Left cardiac atrium (tissue), 4 donors: ENCODE data around the gene CTNND2. TPM values are rescaled to one million over a fixed set of nuclear protein-coding genes. Genes with fewer than 3 reads are reported as not detected.
"Not testable (repeated sequence)": the region's sequence is repeated elsewhere in the genome, so short reads cannot be mapped to it uniquely, and the experiment has no call there.

Source experiments
- ATAC-seq, 2 donors: fragments of 200-7000 bp; cut with Tn5 transposase; one replicate each; pipeline ENCODE4 v1.9.1; 2020; ENCODE audit warnings: mild to moderate bottlenecking in 2 of 2, moderate library complexity in 2 of 2
- DNase-seq: peaks from one replicate; pipeline ENCODE4 v3.0.0-alpha.2; 2020
- intact Hi-C, 2 donors: fragments of 100-400 bp; cut with DNase I; formaldehyde crosslinking; loops; one replicate each; pipeline versions ENCODE4 v1.14.1 to v1.15.1; 2022 to 2023
- total RNA-seq, 2 donors: library from RNA; stranded (reverse); fragmentation: NEBNext Ultra II Directional; extraction: Animal tissue kit (Norgen Biotek cat#: 25700); gene quantifications; one replicate each; pipeline ENCODE4 v1.2.1, GENCODE V29; 2021
- donor health status: DM: no; HTN: yes; CAD: no.
- donor health status: DM: no; HTN: yes; CAD: no; lungs with severe emphysema.
- donor health status: DM: yes; HTN: yes; CAD: no.
- donor health status: Dilated cardiomyopathy.

The CTNND2 gene
- total RNA-seq, 2 donors from 2014 or later: 4.8 to 11.6 TPM

DNA sequence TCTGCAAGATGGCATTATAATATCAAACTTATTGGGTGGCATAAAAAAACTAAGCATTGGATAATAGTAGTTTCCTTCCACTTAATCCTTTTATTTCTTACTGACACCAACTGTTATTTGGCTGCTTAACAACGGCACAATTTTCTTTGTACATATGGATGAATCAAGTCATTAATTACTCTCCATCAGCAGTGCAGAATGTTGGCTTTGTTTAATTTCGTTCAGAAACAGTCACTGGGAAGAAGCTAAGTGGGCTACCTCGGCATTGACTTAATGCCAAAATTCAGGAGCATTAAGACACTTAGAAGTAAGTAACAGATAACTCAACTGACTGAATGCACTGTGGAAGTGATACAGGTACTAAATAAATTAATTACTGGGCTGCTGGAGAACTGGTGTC, 460.4 kb downstream of the CTNND2 start:
- DNase-seq (no peak), ATAC-seq (no peak)
- intact Hi-C loops: no loop called here

DNA sequence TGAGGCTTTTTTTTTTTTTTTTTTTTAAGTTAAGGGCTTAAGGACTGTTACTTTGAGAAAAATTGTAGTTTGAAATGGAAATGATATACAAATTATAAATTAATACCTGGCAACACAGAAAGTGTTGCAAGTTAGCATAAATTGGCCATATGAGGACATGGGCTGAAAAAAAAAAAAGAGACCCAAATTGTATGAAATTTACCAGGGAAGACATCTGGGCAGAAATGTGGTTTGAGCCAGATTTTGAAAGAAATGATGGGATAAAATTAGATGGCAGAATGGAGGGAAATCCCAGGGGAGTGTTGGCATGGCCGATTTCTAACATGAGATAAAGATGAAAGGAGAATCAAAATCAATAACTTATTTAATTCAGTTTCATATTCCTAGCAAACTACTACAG, 472.1 kb downstream of the CTNND2 start:
- intact Hi-C loops: no loop called here
- ATAC-seq (no peak), DNase-seq (no peak)

DNA sequence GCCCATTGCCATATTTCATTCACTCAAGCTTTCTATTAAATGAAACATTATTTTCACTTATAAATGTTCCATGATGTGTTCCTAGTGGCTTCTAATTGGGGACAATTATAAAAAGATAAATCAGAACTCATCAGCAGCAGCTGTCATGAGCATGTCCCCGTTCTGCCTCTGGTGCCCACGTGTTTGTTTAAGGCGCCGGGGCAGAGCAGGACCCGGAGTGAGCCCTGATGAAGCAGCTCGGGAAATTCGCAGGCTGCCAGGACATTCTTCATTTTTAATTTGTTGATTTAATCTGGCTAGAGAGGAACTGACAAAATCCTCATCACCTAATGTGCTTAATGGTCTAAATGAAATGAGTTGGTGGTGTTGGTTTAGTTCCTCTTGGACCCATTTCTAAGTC, 475.0 kb downstream of the CTNND2 start:
- DNase-seq: no peak
- ATAC-seq: no peak
- intact Hi-C loops: no loop called here

DNA sequence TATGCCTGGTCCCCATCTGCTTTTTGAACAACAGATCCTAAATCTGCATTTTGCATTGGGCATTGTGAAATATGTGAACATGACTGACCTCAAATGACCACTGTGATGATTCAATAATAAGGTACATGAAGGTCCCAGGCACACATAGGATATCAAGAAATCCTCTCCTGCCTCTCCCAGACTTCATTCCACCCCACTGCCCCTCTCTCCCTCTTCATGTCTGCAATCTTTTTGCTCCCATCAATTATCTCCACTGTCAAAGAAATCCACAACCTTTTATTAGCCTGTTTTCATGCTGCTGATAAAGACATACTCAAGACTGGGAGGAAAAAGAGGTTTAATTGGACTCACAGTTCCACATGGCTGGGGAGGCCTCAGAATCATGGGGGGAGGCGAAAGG, 476.7 kb downstream of the CTNND2 start:
- intact Hi-C loops: no loop called here
- DNase-seq (no peak), ATAC-seq (no peak)

DNA sequence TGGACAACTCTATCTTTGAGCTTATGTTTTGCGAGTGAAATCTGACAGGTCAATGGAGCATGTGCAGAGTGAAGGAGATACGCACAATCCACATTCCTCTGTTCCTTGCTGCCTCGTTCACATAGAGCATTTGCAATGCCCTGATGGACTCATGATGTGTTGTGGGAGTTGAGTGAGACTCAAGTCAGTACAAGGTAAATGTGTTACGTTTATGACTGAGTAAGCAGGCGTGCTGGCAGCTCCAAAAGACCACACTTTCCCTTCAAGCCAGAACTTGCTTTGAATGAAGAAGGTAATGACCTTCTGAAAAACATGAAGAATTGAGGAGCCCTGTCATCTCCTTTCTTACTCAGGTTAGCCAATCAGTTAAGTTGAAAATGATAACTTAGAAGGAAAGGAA, 477.8 kb downstream of the CTNND2 start:
- no peak for DNase-seq
- ATAC-seq: no peak
- intact Hi-C loops: no loop called here

DNA sequence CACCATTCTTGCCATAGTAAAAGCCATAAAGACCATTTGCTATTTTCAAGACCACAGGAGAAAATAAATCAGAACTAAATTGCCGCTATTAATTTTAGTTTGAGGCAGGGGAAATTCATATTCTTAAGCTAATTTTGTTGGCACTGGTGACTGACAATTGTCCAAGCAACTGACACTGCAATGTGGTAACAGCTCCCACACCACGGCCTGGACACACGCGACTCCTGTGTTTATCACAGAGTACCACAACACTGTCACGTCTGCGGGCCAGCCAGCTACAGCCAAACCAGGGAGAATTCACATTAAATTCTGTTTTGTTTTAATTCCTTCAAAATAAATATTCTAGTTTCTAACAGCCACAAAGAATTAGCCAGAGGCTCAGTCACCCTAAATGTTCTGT, 481.9 kb downstream of the CTNND2 start:
- DNase-seq (no peak), ATAC-seq (peak in 1 of 2 donors; percentile 44)
- intact Hi-C loops: no loop called here

DNA sequence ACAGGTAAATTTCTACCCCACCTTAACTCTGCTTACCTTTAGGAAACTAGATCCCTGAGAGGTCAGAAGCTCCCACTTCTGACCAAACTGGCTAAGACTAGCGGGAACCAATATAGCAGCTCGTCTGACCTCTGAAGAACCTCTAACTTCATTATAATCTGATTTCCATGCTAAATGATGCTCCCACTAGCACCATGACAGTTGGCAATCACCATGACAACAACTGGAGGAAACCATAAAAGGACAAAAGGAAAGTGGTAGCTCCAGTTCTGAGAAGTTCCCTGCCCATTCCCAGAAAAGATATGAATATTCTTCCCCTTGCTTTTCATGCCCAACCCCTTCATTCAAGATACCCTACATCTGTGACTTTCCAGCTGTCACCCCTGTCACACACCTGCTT, 483.3 kb downstream of the CTNND2 start:
- intact Hi-C loops: no loop called here
- ATAC-seq (no peak), DNase-seq (no peak)

DNA sequence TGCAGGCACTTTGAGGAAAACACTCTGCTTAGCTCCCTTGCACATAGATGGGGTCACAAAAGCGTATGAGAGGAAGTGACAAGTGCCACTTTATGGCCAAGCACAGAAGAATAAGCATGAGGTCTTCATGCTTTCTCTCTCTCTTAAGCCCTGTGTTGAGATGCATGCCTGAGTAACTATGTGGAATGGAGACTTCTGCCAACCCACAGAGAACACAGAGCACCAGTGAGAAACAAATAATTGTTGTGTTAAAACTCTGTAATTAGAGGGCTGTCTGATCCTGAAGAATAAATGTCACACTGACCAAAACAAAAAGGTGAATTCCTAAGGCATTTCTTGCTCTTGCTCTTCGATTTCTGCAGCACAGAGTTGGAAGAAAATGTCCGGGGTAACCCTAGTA, 488.5 kb downstream of the CTNND2 start:
- no peak for ATAC-seq
- DNase-seq: no peak
- intact Hi-C loops: no loop called here

DNA sequence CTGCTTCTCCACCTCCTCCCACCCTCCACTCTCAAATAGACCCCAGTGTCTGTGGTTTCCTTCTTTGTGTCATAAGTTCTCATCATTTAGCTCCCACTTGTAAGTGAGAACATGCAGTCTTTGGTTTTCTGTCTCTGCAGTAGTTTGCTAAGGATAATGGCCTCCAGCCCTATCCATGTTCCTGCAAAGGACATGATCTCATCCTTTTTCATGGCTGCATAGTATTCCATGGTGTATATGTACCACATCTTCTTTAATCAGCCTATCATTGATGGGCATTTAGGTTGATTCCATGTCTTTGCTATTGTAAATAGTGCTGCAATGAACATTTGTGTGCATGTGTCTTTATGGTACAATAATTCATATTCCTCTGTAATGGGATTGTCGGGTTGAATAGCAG, 489.5 kb downstream of the CTNND2 start:
- DNase-seq, intact Hi-C loops, ATAC-seq: not testable (repeated sequence)

DNA sequence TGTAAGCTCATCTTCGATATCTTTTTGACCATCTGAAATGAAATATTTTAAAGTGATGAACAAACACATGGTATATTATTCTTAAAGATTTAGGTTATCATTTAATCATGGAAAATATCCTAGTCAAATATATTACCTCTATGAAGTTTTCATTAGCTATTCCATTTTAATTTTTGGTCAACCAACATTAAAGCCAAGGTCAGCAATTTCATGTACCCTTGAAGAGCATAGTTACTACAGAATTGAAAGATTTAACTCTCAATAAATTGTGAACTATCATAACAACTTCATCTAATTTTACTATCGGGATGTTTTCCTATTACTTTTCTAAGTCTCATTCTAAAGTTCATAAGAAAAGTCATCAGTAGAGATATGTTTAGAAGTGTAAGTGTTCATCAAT, 492.6 kb downstream of the CTNND2 start:
- ATAC-seq (no peak), DNase-seq (no peak)
- intact Hi-C loops: no loop called here

DNA sequence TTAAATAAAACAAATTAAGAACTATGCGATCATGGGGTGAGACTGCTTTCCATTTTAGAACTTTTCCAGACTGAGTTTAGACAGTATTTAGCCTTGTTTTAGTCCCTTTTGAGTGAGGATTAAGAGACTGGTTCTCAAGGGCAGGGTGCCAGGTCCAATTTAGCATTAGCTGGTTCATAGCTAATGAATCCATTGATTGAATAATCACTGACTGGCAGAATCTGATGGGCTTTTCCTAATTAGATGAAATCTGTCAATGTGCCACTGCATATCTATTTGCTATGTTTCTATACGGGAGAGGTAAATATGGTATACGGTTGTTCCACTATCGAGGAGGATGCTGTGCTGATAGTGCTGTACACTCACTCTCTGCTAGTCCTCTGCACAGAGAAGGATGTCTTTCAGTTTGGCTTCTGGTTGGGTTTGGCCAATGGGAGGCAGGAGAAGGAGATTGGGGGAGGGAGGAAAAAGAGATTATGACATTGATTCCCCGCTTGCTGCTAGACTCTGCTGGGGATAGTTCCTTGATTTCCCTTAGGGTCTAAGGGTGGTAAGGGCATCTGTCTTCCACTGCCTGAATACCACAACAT, 496.6 kb downstream of the CTNND2 start:
- ATAC-seq (no peak), DNase-seq (no peak)
- intact Hi-C loops: no loop called here

DNA sequence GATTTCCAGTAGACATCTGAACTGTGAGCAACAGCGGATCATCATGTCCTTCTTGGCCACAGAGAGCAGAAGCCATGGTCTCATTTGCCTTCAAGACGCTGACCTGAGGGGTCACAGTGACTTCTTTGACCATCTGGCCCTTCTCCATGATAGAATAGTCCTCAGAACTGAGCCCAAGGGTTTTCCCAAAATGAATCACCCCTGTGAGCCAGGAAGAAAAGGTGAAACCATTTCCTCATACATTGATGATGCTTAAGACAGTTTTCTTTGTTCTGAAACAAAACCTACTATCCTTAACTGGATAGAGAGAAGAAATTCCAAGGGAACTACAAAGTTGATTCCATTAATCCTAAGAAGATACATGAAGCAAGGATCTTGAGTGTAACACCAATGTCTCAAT, 503.9 kb downstream of the CTNND2 start:
- DNase-seq (no peak), ATAC-seq (no peak)
- intact Hi-C loops: no loop called here

DNA sequence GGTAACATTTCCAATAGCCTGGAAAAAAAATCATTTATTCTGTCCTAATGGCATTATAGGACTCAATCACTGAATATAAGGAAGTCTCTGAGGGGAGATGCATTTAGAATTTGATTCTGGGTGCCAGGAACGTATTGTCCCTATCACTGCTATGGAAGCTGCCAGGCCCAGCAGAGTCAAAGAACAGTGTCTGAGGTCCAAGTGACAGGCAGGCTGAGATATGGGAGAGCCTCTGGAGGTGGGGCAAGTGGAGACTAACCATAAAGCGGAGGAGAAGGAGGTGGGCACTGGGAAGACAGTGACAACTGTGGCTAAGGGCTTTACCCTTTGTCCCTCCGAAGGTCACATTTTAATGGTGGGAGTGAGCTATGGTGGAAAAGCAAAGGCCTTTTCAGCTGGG, 505.5 kb downstream of the CTNND2 start:
- DNase-seq: no peak
- peak; percentile 59 to 69 for ATAC-seq
- intact Hi-C loops: no loop called here

DNA sequence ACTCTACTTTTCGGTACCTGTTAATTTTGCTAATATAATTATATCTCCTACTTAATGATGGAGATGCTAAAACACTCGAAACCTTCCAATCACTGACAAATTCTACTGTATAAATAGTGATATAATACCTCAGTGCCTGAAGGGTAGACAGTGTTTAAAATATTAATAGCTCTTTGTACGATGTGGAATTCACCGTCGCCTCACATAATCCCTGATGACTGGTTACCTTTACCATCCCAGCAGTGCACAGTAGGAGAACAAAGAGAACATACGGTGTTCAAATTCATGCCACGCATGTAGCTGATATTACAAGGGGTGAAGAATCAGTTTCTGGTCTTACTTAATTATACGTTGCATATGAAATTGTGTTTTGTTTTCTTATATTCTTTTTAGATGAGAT, 506.7 kb downstream of the CTNND2 start:
- no peak for ATAC-seq
- intact Hi-C loops: no loop called here

DNA sequence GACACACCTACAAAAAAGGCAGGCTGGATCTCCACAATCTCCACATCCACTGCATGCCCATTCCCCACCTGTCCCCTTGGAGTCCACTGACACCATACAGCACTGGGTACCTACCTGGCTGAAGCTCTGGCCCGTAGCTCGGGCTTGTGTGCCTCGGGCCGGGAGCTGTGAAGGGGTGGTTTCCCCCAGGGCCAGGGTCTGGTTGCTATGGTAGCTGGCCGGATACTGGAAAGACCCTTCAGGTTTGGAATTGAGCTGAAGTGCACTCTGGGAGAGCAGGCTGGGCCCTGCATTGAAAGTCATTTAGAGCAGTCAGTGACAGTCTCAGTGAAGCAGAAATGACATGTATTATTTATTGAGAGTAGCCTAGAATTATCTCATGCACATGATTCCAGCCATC, 507.3 kb downstream of the CTNND2 start:
- no peak for DNase-seq
- no peak for ATAC-seq
- intact Hi-C loops: no loop called here

More for the DNA sequence above, 506.7 kb downstream of the CTNND2 start:
- DNase-seq: no peak

DNA sequence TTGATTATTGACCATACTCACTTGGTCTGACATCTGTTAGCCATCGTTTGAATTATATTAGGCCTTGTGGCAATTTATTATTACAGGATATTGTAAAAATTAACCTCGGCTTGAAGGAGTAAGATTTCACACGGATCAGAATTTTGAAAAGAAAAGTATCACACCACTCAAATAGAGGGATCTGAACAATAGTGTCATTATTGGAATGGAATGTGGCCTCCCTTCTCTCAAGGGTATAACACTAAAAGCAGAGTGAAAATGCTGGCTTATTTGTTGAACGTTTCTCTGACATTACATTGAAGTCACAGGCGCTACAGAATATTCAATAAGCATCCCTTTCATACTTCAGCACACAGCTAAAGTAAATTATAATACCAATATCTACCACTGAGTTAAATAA, 509.3 kb downstream of the CTNND2 start:
- ATAC-seq: no peak
- DNase-seq: no peak
- intact Hi-C loops: no loop called here

DNA sequence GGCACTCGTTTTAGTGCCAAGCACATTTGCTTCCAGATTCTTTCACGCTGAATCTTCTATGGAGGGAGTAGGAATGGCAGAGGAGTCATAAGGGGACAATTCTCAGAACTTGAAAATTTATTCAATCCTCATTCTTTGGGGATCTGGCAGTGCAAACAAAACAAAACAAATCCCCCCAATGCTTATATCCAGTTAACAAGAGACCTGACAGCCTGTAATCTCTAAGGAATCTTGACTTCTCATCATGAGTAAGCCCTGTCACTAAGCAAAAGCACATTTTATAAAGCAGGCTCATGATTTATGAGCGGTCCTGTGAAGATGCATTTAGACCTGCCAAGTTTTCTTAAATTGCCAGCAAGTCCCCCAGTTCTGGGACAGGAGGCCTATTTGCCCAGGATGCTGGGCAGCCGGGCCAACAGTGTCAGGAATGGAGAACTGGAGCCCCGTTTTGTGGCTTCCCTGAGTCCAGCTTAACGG, 513.9 kb downstream of the CTNND2 start:
- no peak for ATAC-seq
- intact Hi-C loops: no loop called here
- no peak for DNase-seq

DNA sequence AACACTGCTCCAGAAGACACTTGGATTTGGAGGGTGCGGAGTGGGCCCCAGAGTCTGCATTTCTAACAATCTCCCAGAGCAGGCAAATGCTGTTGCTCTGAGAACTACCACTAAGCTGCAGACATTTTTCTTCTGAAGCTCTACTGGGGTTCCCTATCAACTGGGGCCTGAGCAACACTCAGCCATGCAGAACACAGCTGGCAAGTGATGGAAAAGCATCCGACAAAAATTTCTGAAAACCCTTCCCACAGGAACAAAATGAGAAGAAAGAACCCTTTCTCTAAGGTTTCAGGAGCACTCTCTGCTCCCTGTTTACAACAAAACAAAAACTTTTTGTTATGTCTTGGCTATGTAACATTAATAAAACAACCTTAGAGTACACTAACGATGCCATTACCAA, 516.9 kb downstream of the CTNND2 start:
- intact Hi-C loops: no loop called here
- DNase-seq (no peak), ATAC-seq (no peak)

DNA sequence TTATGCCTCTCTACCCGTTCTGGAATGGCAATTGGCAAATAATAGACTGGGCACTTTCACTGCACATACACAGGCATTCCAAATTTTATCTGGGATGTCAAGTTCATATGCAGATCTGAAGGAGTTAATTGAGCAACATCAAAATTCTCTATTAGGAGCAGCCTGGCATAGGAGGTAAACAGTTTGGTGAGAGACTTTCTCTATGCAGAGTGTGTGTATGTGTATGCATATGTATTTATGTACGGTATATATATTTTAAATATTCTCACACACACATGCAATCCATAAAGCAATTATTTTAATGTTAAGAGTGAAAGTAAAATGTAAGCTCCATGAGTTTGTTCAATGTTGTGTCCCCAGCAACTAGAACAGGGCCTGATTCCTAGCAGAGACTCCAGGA, 517.8 kb downstream of the CTNND2 start:
- DNase-seq (no peak), ATAC-seq (no peak)
- intact Hi-C loops: no loop called here

DNA sequence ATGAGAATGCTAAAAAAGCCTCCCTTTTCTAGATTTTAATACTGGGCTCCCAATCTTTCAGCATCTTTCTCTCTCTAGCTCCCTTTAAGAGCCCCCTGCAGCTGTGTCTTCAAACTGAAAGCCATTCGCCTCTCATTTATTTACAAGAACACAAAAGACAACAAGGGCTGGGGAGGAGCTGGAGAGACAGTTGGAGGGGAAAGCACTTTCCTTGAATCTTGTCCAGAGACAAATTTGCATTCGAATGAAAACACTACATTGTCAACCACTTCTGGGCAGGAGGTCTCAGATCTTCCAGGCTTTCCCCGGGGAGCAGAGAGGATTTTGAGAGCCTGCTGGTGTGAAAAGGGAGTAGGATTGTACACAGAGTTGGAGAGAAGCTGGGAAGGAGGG, 518.3 kb downstream of the CTNND2 start:
- intact Hi-C loops: no loop called here
- ATAC-seq: no peak

DNA sequence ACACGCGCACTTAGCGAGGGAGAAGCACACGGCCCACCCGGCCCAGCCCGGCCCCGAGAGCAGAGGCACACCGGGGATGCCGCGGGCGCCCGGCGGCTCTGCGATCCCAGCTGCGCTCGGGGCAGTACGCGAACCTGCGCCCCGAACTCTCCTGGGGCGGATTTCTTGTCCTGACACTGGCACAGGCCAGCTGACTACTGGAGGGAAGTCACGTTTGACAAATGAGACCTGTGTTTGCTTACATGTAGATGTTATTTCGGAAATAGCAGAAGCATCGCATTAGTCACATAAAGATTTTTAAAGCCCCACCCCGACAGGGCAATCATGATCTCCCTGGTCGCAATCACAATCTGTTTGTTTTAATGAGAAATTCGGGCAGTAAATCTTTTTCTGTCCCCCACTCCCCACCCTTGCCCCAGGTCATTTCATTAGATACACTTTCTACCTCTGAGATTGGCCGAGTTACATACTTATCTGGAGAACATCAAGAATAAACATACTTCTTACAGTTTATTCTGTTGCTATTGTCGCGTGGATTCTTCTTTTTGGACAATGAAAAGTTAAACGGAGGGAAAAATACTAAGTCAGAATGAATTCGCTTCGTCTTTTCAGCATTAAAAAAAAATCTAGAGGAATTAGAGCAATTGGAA, 518.9 kb downstream of the CTNND2 start:
- no peak for DNase-seq
- no peak for ATAC-seq
- intact Hi-C loops: no loop called here

More for the DNA sequence above, 518.3 kb downstream of the CTNND2 start:
- DNase-seq: no peak
